Stimulated activated CD4-positive, alpha-beta T cell treated with anti-CD3 and anti-CD28 coated beads, TNF-alpha, amount 100 ng/mL, for 48 hours (primary cell): ENCODE data around the gene MYO5C.

ENCODE experiments used
- DNase-seq, 3 donors: peaks; one replicate each; pipeline ENCODE4 v3.0.0-alpha.2; 2020; ENCODE audit warnings: low read depth in 3 of 3

The MYO5C gene

GRCh38 chr15:52208306-52208946 is 87.2 kb downstream of the MYO5C start:
- peak; percentile 51 to 55 (median 54) for DNase-seq

DNA sequence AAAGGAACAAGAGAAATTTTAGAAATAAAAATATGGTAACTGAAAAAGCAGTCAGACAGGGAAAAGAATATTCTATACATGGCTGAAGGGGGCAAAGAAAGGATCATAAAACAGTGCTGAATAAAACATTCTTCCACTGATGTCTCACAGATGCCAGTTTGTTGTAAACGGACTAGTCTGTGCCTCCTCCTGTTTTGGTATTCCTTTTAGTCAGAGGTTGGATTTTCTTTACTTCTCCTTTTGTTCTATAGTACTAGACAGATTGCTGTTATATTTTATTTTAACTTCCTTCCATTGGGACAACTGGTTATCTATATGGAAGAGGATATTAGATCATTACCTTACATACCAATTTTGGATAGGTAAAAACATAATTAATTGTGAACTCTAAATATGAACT is 88.4 kb downstream of the MYO5C start:
- DNase-seq, result no peak

DNA sequence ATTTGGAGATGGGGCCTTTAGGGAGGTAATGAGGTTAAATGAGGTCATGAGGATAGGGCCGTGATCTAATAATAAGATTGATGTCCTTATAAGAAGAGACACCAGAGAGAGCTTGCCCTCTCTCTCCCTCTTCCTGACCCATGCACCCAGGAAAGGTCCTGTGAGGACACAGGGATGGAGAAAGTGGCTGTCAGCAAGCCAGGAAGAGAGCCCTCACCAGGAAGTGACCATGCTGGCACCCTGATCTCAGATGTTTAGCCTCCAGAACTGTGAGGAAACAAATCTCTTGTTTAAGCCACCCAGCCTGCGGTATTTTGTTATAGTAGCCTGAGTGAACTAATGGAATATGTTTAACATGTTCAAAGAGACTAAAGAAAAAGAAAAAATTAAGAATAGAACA is 89.2 kb downstream of the MYO5C start:
- no peak for DNase-seq

DNA sequence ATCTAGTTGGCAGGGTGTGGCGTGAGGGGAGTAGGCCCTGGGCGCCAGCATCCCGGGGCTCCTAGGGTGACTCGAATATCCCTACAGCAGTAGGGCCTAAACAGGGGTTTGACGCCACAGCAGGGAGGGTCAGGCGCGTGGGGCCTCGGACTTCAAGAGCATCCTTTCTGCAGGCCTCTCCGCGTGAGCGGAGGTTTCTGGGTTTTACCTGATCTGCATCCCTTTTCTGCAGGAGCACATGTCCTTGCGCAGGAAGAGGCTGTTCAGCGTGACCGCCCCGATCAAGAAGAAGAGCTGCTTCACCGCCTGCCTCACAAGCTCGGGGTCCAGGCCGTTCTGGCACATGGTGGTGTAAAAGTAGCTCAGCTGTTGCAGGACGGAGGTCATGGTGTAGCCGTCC is 90.9 kb downstream of the MYO5C start:
- DNase-seq, result no peak

DNA sequence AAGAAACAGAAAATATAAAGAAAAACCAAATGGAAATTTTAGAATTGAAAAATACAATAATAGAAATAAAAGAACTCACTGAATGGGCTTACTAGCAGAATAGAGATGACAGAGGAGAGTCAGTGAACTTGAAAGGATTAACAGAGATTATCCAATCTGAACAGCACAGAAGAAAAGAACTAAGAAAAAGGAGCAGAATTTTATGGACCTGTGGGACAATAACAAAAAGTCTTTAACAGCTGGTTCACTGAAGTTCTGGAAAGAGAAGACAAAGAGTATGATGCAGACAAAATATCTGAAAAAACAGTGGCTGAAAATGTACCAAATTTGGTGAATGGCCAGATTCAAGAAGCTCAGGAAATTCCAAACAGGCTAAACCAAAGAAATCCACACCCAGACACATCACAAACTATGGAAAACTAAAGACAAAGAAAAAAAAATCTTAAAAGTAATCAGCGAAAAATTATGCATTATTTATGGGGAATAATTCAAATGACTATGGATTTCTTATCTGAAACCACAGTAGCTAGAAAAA is 94.7 kb downstream of the MYO5C start:
- DNase-seq, result no peak

DNA sequence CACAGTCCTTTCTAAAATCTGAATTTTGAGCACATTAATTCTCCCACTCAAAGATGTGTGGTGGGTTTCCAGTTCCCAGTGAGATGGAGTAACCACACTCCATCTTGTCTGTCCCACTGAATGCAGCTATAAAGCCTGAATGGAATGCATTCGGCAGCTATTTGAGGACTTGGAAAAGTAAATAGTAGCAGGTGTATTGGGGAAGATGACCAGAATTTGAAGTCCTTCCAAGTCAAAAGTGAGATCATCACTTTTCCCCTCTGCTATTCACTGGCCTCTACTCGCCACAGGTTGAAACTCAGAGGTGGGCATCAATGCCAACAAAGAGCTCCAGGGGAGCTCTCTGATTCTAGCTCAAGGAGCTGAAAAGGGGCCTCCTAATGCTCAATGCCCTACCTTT is 96.3 kb downstream of the MYO5C start:
- no peak for DNase-seq

GRCh38 chr15:52196891-52197290 is 98.7 kb downstream of the MYO5C start:
- DNase-seq, result no peak

DNA sequence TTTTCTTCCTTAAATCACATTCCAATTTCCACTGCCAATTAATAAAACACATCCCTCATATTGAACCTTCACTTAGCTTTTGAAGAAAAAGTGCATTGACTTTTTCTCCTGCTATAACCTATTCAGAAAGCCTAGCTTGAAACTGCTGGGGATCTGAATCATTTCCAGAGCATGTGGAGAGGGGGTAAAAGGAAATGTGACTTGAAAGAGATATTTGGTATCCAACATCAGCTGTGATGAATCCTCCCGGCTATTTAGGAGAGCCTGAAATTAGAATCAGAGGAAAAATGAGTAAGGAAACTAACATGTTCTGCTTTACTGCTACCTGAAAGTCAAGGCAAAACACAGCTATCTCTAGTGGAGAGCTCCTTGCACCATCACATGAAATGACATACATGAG is 101.8 kb downstream of the MYO5C start:
- no peak for DNase-seq

DNA sequence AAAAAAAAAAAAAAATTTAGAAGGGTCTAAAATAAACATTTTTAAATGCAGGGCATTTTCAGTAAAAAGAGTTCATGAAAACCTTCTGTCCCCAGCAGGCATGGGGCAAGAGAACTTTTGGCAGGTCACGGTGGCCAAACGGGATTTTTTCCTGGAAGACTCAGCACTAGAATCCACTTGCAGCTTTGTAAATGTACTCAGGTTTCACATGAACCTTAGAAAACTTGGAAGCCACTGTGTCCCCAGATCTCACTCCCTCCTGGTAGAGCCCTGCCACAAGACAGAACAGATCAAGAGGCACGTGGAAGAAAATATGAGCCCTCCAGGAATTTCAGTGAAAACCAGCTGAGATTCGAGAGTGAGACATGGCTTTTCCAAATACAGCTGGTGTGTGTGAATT is 102.3 kb downstream of the MYO5C start:
- DNase-seq, result no peak

DNA sequence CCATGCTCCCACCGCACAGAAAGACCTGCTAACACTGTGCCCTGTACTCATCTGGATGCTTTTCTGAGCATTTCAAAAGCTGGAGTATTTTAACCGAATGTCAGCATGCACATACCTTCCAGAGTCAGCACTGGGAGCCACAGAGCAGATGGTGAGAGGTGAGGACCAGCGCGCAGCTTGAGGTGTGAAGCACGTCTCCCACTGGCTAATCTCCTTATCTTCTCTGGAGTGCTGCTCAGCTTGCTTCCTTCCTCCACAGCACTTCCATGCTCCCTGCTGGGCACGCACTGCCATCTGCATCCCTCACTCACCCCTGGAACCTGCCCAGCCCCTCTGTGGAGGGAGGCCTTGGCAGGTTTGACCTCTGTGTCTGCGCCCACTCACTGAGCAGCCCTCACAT is 104.4 kb downstream of the MYO5C start, which contains the start of gene GNB5:
Gene GNB5 (minus strand): TSS at position 186 of the 400 bp plus-strand sequence. CDS start 6,716 bp downstream, outside the sequence.
- DNase-seq, result no peak

GRCh38 chr15:52186651-52187486 is 108.7 kb downstream of the MYO5C start:
- no peak for DNase-seq

- DNase-seq, result no peak
Measured at GRCh38 chr15:52185151-52185561, 110.4 kb downstream of the MYO5C start.

GRCh38 chr15:52184721-52185120 is 110.9 kb downstream of the MYO5C start:
- no peak for DNase-seq

- no peak for DNase-seq
Measured at GRCh38 chr15:52183562-52184173, 111.9 kb downstream of the MYO5C start.

GRCh38 chr15:52181938-52182780 is 113.4 kb downstream of the MYO5C start:
- no peak for DNase-seq

GRCh38 chr15:52180851-52181450 is 114.7 kb downstream of the MYO5C start:
- no peak for DNase-seq

DNA sequence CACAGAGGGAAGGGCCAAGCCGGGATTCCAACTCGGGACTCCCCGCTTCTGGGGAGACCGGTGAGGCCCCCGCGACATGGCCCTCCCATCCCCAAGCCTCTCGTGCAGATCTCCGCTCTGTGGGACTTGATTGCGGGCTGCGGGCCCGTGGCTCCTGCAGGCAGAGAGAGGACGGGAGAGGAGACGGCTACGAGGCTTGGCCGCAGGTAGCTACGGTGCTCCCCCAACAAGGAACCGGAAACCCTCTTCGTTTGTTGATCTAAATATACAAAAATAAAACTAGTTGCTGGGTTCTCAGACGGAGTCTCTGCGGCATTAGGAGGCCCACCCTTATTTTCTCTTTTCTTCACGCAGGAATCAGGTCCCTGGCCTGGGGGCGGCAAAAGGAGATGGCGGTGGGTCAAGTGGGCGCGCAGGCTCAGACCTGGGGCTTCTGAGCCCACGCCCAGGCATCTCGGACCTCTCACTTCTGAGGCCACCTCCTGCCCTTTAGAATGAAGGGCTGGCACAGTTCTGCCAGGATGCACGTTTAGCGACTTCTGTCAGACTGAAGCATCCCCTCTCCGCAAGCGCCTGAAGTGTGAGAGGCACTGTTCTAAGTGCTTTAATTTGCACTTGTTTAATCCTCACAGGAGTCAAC is 115.3 kb downstream of the MYO5C start:
- no peak for DNase-seq

DNA sequence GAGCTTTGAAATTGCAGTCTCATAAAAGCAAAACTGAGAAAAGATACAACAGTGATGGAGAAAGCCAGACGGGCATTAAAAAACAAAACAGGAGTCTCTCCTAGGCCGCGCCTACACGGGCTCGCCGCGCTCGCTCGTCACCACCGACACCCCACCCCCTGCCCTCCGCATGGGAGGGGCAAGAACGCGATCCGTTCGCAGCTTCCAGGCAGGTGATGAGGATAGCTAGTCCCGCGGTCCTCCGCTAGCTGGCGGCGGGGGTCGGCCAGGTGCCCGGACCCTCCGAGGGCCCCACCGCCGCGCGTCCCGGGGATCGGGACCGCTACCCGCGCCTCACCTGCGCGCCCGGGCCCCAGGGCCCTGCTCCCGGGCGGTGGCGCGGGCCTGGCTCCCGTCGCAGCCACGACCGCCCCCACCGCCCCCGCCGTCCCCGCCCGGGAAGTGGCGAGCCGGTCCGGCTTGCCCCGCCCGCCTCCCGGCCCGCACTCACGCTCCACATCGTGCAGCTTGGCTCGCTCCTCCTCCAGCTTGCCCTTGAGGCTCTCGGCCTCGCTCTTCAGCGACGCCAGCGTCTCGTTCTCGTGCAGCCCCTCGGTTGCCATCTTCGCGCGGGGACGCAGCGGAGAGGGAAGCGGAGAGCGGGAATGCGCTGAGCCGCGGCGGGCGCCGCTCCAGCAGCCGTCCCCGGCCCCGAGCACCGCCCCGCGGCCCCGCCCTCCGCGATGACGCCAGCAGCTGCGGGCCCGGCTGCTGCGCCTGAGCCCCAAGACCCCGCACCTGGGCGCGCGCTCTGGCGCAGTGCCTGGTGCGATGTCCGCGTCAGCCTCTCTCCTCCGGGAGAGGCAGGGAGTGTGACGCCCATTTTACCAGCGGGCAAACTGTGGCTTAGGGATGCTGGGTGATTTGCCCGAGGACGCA is 116.1 kb downstream of the MYO5C start:
- peak; percentile 78 to 82 (median 79) for DNase-seq

GRCh38 chr15:52178765-52179164 is 116.8 kb downstream of the MYO5C start:
- DNase-seq, result no peak

GRCh38 chr15:52172869-52173268 is 122.7 kb downstream of the MYO5C start:
- DNase-seq, result no peak
